GM12878 (cell line): ENCODE measurements around the gene SNRNP35.

Source experiments
- FOXM1 ChIP-seq: IDR thresholded peaks from 2 replicates; pipeline ENCODE4 v1.6.1; 2012; ENCODE audit warnings: low read depth, mild to moderate bottlenecking, inconsistent platforms, low read length, moderate library complexity
- JUND ChIP-seq: IDR thresholded peaks from 2 replicates; pipeline ENCODE4 v1.6.1; 2012; ENCODE audit warnings: low read depth, mild to moderate bottlenecking, low read length, improper control_type of control experiment, moderate library complexity
- RAD21 ChIP-seq: IDR thresholded peaks from 2 replicates; pipeline ENCODE4 v1.6.1; 2011; ENCODE audit warnings: mild to moderate bottlenecking, low read depth, low read length, moderate library complexity; ENCODE audit not compliant: insufficient read depth
- TF ChIP-seq, protein P1 (sequence below): IDR thresholded peaks from 2 replicates; pipeline ENCODE4 v1.6.1; 2012; ENCODE audit warnings: low read depth, low read length, improper control_type of control experiment
- TF ChIP-seq, protein P2 (sequence below): fragments of 450-650 bp; IDR thresholded peaks from 2 replicates; pipeline ENCODE4 v1.6.1; 2017; ENCODE audit warnings: antibody characterized with exemption, mild to moderate bottlenecking, moderate library complexity
- TF ChIP-seq, protein P3 (sequence below): IDR thresholded peaks from 2 replicates; pipeline ENCODE4 v1.6.1; 2012; ENCODE audit warnings: mild to moderate bottlenecking, low read depth, low read length
- TF ChIP-seq, protein P4 (sequence below): IDR thresholded peaks from 2 replicates; pipeline ENCODE4 v1.6.1; 2012; ENCODE audit warnings: low read length, inconsistent platforms
- TF ChIP-seq, protein P5 (sequence below): IDR thresholded peaks from 2 replicates; pipeline ENCODE4 v1.6.1; 2012; ENCODE audit warnings: low read depth, low read length, improper control_type of control experiment

DNA sequence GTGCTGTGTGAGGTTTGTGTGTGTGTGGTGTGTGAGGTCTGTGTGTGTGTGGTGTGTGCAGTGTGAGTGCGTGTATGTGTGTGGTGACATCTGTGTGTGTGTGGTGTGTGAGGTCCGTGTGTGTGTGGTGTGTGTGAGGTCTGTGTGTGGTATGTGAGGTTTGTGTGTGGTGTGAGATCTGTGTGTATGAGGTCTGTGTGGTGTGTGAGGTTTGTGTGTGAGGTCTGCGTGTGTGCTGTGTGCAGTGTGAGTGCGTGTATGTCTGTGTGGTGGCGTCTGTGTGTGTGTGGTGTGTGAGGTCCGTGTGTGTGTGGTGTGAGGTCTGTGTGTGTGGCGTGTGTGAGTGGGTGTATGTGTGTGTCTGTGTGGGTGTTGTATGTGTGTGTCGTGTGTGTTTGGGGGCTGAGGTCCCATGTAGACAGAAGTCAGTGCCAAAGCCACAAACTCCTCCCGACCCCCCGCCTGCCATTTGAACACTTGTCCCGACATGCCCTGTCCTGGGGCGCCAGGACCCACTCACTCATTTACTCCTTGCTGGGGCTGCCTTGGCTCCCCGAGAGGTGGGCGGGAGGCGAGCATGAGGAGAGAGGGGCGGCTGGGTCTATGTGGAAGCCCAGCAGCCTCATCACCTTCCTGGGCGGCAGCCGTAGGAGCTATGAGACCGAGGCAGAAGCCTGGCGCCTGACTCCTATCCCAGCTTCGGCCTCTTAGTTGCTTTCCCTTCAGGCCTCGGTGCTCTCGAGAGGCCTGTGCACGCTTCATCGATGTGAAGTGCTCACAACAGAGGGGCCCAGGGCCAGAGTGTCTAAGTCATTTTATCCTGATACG lies 55.1 kb downstream of the SNRNP35 start:
- TF ChIP-seq JUND, result no peak
- TF ChIP-seq, protein P1, sequence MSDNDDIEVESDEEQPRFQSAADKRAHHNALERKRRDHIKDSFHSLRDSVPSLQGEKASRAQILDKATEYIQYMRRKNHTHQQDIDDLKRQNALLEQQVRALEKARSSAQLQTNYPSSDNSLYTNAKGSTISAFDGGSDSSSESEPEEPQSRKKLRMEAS, result no peak
- no peak for TF ChIP-seq RAD21
- TF ChIP-seq, protein P2, sequence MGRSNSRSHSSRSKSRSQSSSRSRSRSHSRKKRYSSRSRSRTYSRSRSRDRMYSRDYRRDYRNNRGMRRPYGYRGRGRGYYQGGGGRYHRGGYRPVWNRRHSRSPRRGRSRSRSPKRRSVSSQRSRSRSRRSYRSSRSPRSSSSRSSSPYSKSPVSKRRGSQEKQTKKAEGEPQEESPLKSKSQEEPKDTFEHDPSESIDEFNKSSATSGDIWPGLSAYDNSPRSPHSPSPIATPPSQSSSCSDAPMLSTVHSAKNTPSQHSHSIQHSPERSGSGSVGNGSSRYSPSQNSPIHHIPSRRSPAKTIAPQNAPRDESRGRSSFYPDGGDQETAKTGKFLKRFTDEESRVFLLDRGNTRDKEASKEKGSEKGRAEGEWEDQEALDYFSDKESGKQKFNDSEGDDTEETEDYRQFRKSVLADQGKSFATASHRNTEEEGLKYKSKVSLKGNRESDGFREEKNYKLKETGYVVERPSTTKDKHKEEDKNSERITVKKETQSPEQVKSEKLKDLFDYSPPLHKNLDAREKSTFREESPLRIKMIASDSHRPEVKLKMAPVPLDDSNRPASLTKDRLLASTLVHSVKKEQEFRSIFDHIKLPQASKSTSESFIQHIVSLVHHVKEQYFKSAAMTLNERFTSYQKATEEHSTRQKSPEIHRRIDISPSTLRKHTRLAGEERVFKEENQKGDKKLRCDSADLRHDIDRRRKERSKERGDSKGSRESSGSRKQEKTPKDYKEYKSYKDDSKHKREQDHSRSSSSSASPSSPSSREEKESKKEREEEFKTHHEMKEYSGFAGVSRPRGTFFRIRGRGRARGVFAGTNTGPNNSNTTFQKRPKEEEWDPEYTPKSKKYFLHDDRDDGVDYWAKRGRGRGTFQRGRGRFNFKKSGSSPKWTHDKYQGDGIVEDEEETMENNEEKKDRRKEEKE, result no peak
- TF ChIP-seq, protein P3, sequence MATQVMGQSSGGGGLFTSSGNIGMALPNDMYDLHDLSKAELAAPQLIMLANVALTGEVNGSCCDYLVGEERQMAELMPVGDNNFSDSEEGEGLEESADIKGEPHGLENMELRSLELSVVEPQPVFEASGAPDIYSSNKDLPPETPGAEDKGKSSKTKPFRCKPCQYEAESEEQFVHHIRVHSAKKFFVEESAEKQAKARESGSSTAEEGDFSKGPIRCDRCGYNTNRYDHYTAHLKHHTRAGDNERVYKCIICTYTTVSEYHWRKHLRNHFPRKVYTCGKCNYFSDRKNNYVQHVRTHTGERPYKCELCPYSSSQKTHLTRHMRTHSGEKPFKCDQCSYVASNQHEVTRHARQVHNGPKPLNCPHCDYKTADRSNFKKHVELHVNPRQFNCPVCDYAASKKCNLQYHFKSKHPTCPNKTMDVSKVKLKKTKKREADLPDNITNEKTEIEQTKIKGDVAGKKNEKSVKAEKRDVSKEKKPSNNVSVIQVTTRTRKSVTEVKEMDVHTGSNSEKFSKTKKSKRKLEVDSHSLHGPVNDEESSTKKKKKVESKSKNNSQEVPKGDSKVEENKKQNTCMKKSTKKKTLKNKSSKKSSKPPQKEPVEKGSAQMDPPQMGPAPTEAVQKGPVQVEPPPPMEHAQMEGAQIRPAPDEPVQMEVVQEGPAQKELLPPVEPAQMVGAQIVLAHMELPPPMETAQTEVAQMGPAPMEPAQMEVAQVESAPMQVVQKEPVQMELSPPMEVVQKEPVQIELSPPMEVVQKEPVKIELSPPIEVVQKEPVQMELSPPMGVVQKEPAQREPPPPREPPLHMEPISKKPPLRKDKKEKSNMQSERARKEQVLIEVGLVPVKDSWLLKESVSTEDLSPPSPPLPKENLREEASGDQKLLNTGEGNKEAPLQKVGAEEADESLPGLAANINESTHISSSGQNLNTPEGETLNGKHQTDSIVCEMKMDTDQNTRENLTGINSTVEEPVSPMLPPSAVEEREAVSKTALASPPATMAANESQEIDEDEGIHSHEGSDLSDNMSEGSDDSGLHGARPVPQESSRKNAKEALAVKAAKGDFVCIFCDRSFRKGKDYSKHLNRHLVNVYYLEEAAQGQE, result no peak
- TF ChIP-seq, protein P4, sequence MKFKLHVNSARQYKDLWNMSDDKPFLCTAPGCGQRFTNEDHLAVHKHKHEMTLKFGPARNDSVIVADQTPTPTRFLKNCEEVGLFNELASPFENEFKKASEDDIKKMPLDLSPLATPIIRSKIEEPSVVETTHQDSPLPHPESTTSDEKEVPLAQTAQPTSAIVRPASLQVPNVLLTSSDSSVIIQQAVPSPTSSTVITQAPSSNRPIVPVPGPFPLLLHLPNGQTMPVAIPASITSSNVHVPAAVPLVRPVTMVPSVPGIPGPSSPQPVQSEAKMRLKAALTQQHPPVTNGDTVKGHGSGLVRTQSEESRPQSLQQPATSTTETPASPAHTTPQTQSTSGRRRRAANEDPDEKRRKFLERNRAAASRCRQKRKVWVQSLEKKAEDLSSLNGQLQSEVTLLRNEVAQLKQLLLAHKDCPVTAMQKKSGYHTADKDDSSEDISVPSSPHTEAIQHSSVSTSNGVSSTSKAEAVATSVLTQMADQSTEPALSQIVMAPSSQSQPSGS, result no peak
- TF ChIP-seq, protein P5, sequence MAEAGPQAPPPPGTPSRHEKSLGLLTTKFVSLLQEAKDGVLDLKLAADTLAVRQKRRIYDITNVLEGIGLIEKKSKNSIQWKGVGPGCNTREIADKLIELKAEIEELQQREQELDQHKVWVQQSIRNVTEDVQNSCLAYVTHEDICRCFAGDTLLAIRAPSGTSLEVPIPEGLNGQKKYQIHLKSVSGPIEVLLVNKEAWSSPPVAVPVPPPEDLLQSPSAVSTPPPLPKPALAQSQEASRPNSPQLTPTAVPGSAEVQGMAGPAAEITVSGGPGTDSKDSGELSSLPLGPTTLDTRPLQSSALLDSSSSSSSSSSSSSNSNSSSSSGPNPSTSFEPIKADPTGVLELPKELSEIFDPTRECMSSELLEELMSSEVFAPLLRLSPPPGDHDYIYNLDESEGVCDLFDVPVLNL, result no peak
- no peak for TF ChIP-seq FOXM1
